ENCODE data around the gene BCL6B. TPM values are rescaled to one million over a fixed set of nuclear protein-coding genes. Genes with fewer than 3 reads are reported as not detected.
A peak's percentile ranks its signal among the peaks of the same experiment; 100 is the strongest.

The BCL6B gene
- total RNA-seq, 2 experiments from 2014 or later, result 0.47 to 0.63 TPM

GRCh38 chr17:7029659-7030058, 6.8 kb downstream of the BCL6B start:
- ATAC-seq (peak; percentile 70), DNase-seq (peak; percentile 70)
- CTCF ChIA-PET, result interaction anchor here (0.9 to 2.4 kb wide), 2 partner anchors 8 kb away, joined by 3 to 14 read pairs; no protein-coding TSS in a partner anchor
- POLR2A ChIA-PET, result interaction anchor here (0.8 kb wide), 1 partner anchor 15 kb away, joined by 3 read pairs; a partner anchor contains a TSS
- H3K9me3 Mint-ChIP-seq (ENCODE audit: insufficient read depth), result no peaks in the 10 kb centered on the region
- H3K36me3 Mint-ChIP-seq (ENCODE audit: low read depth), result peaks cover 9% of the 10 kb centered on the region
- H3K27me3 Mint-ChIP-seq (ENCODE audit: low read depth), result no peaks in the 10 kb centered on the region
- peak overlapping the region; percentile 89 for H3K27ac Mint-ChIP-seq
- peak overlapping the region; percentile 50 for H3K4me3 Mint-ChIP-seq
- peaks cover 62% of the 10 kb centered on the region for H3K4me1 Mint-ChIP-seq (ENCODE audit: low read depth)

- H3K36me3 Mint-ChIP-seq (ENCODE audit: low read depth), result peaks cover 20% of the 10 kb centered on the region
- no peaks in the 10 kb centered on the region for H3K9me3 Mint-ChIP-seq (ENCODE audit: insufficient read depth)
- POLR2A ChIA-PET, result interaction anchor here (0.6 to 1.7 kb wide), 14 partner anchors 12 to 283 kb away, joined by 3 to 61 read pairs (median 5); partner anchors contain the start of genes BCL6B and RNASEK
- peak; percentile 57 for ATAC-seq
- peak; percentile 75 for DNase-seq
- peak overlapping the region; percentile 98 for H3K27ac Mint-ChIP-seq
- CTCF ChIA-PET, result interaction anchor here (0.8 to 4.3 kb wide), 8 partner anchors 11 to 192 kb away, joined by 3 to 59 read pairs (median 7); partner anchors contain the start of gene BCL6B
- H3K4me1 Mint-ChIP-seq (ENCODE audit: low read depth), result peaks cover 70% of the 10 kb centered on the region
- no peaks in the 10 kb centered on the region for H3K27me3 Mint-ChIP-seq (ENCODE audit: low read depth)
- peak overlapping the region; percentile 95 for H3K4me3 Mint-ChIP-seq
Measured at GRCh38 chr17:7034955-7035590, 12.2 kb downstream of the BCL6B start.

DNA sequence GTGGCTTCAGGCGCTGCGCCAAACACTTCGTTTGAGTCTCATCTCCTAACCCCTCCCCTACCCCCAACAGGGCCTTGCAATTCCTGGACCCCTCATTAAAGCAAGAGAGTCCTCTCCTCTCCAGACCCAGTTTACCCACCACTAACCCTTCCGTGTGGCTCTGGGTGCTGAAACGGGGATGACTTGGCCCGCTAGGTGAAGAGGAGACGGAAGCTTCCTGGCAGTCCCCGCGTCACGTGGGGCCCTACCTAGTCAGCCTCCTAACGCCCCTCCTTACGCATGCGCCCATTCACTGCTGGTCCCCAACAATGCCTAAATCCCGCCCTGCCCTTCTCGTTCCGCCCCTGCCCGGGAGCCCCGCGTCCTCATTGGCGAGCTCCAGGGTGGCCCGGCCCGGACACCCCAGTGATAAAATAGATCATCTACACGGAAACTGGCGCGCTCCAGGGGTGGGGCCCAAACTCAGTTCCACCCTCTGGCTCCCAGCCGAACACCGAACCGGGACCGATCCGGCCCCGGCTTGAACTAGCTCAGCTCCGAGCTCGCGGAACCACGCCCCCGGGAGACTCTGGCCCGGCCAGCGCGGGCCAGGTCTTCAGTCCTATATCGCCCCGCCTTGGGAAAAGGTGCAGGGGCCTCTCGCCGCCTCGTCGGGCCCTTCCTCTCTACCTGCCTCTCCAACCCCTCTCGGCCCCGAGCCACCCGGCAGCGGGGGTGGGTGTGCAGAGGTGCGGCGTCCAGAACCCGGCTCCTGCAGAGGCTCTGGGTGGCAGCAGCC, 12.9 kb downstream of the BCL6B start, which contains the start of gene SLC16A13:
Gene SLC16A13 (plus strand): TSS at position 425 of the 778 bp plus-strand sequence. CDS start 368 bp downstream, outside the sequence.
- H3K27me3 Mint-ChIP-seq (ENCODE audit: low read depth), result no peaks in the 10 kb centered on the region
- H3K9me3 Mint-ChIP-seq (ENCODE audit: insufficient read depth), result no peaks in the 10 kb centered on the region
- POLR2A ChIA-PET, result interaction anchor here (0.7 to 1.7 kb wide), 15 partner anchors 8 to 284 kb away, joined by 3 to 61 read pairs (median 5); partner anchors contain the start of genes BCL6B, RNASEK and SLC16A11
- CTCF ChIA-PET, result interaction anchor here (0.8 to 4.3 kb wide), 8 partner anchors 10 to 193 kb away, joined by 3 to 59 read pairs (median 7); partner anchors contain the start of gene BCL6B
- H3K4me1 Mint-ChIP-seq (ENCODE audit: low read depth), result peaks cover 62% of the 10 kb centered on the region
- peak; percentile 100 for DNase-seq
- ATAC-seq, result peak; percentile 93
- peak within 1 kb of the TSS; percentile 95 for H3K4me3 Mint-ChIP-seq
- H3K36me3 Mint-ChIP-seq (ENCODE audit: low read depth), result peaks cover 24% of the 10 kb centered on the region
- H3K27ac Mint-ChIP-seq, result peak within 1 kb of the TSS; percentile 98

DNA sequence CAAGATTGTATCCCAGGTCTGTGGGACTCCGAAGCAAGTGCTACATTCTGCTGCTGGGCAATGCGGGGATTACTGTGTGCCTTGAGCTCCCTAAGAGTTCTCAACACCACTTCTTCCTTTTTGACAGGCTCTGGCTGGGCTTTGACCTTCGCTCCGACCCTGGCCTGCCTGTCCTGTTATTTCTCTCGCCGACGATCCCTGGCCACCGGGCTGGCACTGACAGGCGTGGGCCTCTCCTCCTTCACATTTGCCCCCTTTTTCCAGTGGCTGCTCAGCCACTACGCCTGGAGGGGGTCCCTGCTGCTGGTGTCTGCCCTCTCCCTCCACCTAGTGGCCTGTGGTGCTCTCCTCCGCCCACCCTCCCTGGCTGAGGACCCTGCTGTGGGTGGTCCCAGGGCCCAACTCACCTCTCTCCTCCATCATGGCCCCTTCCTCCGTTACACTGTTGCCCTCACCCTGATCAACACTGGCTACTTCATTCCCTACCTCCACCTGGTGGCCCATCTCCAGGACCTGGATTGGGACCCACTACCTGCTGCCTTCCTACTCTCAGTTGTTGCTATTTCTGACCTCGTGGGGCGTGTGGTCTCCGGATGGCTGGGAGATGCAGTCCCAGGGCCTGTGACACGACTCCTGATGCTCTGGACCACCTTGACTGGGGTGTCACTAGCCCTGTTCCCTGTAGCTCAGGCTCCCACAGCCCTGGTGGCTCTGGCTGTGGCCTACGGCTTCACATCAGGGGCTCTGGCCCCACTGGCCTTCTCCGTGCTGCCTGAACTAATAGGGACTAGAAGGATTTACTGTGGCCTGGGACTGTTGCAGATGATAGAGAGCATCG, 15.4 kb downstream of the BCL6B start:
- Mint-ChIP-seq H3K27me3 (ENCODE audit: low read depth) (no peaks in the 10 kb centered on the region), H3K27ac (peak overlapping the region; percentile 24)

DNA sequence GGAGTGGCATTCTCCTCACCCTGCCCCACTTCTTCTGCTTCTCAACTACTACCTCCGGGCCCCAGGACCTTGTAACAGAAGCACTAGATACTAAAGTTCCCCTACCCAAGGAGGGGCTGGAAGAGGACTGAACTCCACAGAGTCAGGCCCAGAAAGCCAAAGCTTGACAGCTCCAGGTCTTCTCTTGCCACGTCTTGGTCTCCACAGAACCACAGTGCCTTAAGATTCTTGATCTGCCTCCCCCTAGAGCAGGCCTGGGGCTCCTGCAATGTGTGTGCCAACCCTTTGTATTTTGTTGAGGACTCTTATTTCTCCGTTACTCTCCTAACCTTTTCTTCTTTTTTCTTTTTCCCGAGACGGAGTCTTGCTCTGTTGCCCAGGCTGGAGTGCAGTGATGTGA, 17.0 kb downstream of the BCL6B start:
- DNase-seq (no peak), ATAC-seq (no peak)
- H3K27ac Mint-ChIP-seq, result peak overlapping the region; percentile 69
- ChIA-PET POLR2A (interaction anchor here (1.9 kb wide), 1 partner anchor 18 kb away, joined by 6 read pairs; no protein-coding TSS in a partner anchor), CTCF (interaction anchor here (0.8 to 2.5 kb wide), 5 partner anchors 12 to 125 kb away, joined by 3 to 7 read pairs (median 5); no protein-coding TSS in a partner anchor)
- H3K4me1 Mint-ChIP-seq (ENCODE audit: low read depth), result peaks cover 44% of the 10 kb centered on the region
- H3K9me3 Mint-ChIP-seq (ENCODE audit: insufficient read depth), result no peaks in the 10 kb centered on the region
- peaks cover 5% of the 10 kb centered on the region for H3K27me3 Mint-ChIP-seq (ENCODE audit: low read depth)
- H3K36me3 Mint-ChIP-seq (ENCODE audit: low read depth), result peaks cover 18% of the 10 kb centered on the region
- H3K4me3 Mint-ChIP-seq, result no peak overlapping the region

More for the DNA sequence above, 15.4 kb downstream of the BCL6B start:
- ChIA-PET CTCF (interaction anchor here (0.9 to 4.3 kb wide), 6 partner anchors 8 to 95 kb away, joined by 3 to 59 read pairs (median 6); partner anchors contain the start of gene BCL6B), POLR2A (interaction anchor here (1.9 kb wide), 1 partner anchor 16 kb away, joined by 6 read pairs; no protein-coding TSS in a partner anchor)
- peak overlapping the region; percentile 26 for H3K4me3 Mint-ChIP-seq
- H3K4me1 Mint-ChIP-seq (ENCODE audit: low read depth), result peaks cover 57% of the 10 kb centered on the region
- DNase-seq, result no peak
- H3K9me3 Mint-ChIP-seq (ENCODE audit: insufficient read depth), result no peaks in the 10 kb centered on the region
- ATAC-seq, result no peak
- H3K36me3 Mint-ChIP-seq (ENCODE audit: low read depth), result peaks cover 20% of the 10 kb centered on the region

DNA sequence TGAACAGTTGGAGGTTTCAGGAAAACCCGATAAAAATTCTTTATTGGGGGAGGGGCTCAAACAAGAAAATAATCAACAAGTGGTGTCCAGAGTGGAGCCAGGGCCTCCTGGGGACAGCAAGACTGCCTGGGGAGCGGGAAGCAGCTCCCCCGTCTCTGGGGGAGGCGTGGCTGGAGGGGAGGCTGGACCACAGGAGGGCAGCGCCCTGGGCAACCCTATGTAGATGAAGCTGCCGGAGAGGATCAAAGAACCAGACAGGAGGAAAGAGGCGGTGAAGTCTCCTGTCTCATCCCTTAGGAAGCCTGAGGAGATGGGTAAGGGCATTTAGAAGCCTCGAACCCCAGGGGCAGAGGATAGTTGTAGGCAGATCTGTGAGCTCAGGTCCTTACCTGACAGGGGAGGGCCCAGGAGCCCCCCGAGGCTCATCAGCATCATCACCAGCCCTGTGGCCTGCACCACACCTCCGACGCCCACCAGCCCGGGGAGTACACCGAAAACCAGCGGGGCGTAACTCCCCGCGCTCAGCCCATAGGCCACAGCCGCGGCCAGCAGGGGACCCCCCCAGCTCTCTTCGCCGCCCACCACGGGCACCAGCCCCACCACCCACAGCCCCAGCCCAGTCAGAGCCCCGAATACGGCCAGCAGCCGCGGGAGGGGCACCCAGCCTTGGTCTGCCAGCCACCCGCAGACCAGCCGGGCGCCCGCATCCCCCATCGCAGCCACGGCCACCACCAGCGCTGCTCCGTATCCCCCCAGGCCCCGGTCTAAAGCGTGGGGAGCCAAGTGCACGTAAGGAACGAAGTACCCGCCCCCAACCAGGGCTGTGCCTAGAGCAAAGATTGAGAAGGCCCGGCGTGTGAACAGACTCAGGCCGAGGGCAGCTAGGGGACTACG, 19.0 kb downstream of the BCL6B start:
- peaks cover 51% of the 10 kb centered on the region for H3K4me1 Mint-ChIP-seq (ENCODE audit: low read depth)
- ChIA-PET POLR2A (interaction anchor here (1.0 to 1.7 kb wide), 3 partner anchors 18 to 35 kb away, joined by 3 to 4 read pairs (median 3); no protein-coding TSS in a partner anchor), CTCF (interaction anchor here (1.0 to 2.8 kb wide), 6 partner anchors 20 to 136 kb away, joined by 3 to 12 read pairs (median 4); no protein-coding TSS in a partner anchor)
- ATAC-seq (peak; percentile 18), DNase-seq (no peak)
- H3K27ac Mint-ChIP-seq, result peak overlapping the region; percentile 72
- peak overlapping the region; percentile 58 for H3K4me3 Mint-ChIP-seq
- H3K36me3 Mint-ChIP-seq (ENCODE audit: low read depth), result peaks cover 18% of the 10 kb centered on the region
- no peaks in the 10 kb centered on the region for H3K9me3 Mint-ChIP-seq (ENCODE audit: insufficient read depth)
- peaks cover 8% of the 10 kb centered on the region for H3K27me3 Mint-ChIP-seq (ENCODE audit: low read depth)

DNA sequence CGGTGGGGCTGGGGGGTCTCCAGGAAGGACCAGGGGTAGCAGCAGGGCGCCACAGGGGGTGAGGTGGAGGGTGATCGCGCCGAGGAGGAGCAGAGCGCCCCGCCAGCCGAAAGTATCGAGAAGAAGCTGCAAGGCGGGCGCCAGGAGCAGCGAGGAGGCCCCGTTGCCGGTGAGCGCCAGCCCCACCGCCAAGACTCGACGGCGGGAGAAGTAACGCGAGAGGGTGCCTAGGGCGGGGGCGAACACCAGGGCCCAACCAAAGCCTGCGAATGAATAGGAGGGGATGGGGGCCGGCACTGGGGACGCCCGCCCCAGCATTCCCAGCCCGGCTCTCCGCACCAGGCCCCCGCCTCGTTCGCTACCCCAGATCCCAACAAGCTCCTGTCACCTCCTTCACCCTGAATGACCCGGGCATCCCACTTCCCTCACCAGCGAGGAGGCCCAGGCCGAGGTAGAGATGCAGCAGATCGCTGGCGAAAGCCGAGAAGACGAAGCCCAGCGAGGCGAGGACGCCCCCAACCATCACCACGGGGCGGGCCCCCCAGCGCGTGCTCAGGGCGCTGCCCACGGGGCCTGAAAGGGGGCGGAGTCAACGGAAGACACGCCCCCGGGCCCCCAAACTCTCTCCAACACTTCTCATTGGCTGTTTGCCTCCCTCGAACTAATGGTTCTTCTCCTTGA, 19.8 kb downstream of the BCL6B start:
- DNase-seq, result peak; percentile 53
- CTCF ChIA-PET, result interaction anchor here (1.0 to 2.8 kb wide), 5 partner anchors 21 to 135 kb away, joined by 3 to 12 read pairs (median 5); no protein-coding TSS in a partner anchor
- ATAC-seq, result peak; percentile 38
- peaks cover 57% of the 10 kb centered on the region for H3K4me1 Mint-ChIP-seq (ENCODE audit: low read depth)
- peak overlapping the region; percentile 58 for H3K4me3 Mint-ChIP-seq
- POLR2A ChIA-PET, result interaction anchor here (1.0 kb wide), 1 partner anchor 19 kb away, joined by 3 read pairs; no protein-coding TSS in a partner anchor
- H3K27ac Mint-ChIP-seq, result peak overlapping the region; percentile 72
- peaks cover 8% of the 10 kb centered on the region for H3K27me3 Mint-ChIP-seq (ENCODE audit: low read depth)
- peaks cover 18% of the 10 kb centered on the region for H3K36me3 Mint-ChIP-seq (ENCODE audit: low read depth)
- no peaks in the 10 kb centered on the region for H3K9me3 Mint-ChIP-seq (ENCODE audit: insufficient read depth)

DNA sequence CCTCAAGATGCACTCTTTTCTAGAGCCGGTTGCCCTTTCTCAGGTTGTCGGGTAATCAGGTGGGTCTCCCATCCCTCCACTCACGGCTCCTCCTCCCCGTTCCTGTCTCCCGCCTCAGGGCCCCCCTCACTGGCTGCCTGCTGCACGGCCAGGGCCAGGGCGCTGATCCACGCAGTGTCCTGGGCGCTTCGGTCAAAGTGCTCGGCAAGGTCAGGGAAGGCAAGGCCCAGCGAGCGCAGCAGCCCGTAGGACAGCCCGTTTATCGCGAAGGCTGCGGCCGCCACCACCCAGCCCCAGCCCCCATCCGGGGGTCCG, 20.3 kb downstream of the BCL6B start:
- H3K4me3 Mint-ChIP-seq, result peak overlapping the region; percentile 58
- no peaks in the 10 kb centered on the region for H3K9me3 Mint-ChIP-seq (ENCODE audit: insufficient read depth)
- peaks cover 54% of the 10 kb centered on the region for H3K4me1 Mint-ChIP-seq (ENCODE audit: low read depth)
- peak; percentile 1 for ATAC-seq
- peak overlapping the region; percentile 57 for H3K27ac Mint-ChIP-seq
- peaks cover 8% of the 10 kb centered on the region for H3K27me3 Mint-ChIP-seq (ENCODE audit: low read depth)
- DNase-seq, result no peak
- H3K36me3 Mint-ChIP-seq (ENCODE audit: low read depth), result peaks cover 17% of the 10 kb centered on the region
- CTCF ChIA-PET, result interaction anchor here (1.0 to 13.6 kb wide), 5 partner anchors 21 to 134 kb away, joined by 3 to 395 read pairs (median 9); no protein-coding TSS in a partner anchor
- POLR2A ChIA-PET, result interaction anchor here (1.5 kb wide), 1 partner anchor 7 kb away, joined by 5 read pairs; the partner anchor contains the start of gene SLC16A13

GRCh38 chr17:7043497-7044198, 20.8 kb downstream of the BCL6B start, which contains the start of gene SLC16A11:
Gene SLC16A11 (minus strand): TSS chr17:7044092. CDS start chr17:7043513, 579 bp downstream.
- POLR2A ChIA-PET, result interaction anchor here (1.5 kb wide), 1 partner anchor 8 kb away, joined by 5 read pairs; the partner anchor contains the start of gene SLC16A13
- Mint-ChIP-seq H3K4me1 (ENCODE audit: low read depth) (peaks cover 48% of the 10 kb centered on the region), H3K36me3 (ENCODE audit: low read depth) (peaks cover 12% of the 10 kb centered on the region)

More at GRCh38 chr17:7043497-7044198, 20.8 kb downstream of the BCL6B start, which contains the start of gene SLC16A11:
- H3K27ac Mint-ChIP-seq, result peak within 1 kb of the TSS; percentile 57
- H3K9me3 Mint-ChIP-seq (ENCODE audit: insufficient read depth), result no peaks in the 10 kb centered on the region
- CTCF ChIA-PET, result interaction anchor here (2.8 to 13.6 kb wide), 3 partner anchors 23 to 134 kb away, joined by 12 to 395 read pairs (median 31); no protein-coding TSS in a partner anchor
- DNase-seq (no peak), ATAC-seq (peak; percentile 6)
- peak within 1 kb of the TSS; percentile 58 for H3K4me3 Mint-ChIP-seq
- H3K27me3 Mint-ChIP-seq (ENCODE audit: low read depth), result peaks cover 8% of the 10 kb centered on the region
